B cell (primary cell): ENCODE data around the gene SLC39A1. TPM values are rescaled to one million over a fixed set of nuclear protein-coding genes. Genes with fewer than 3 reads are reported as not detected.
A peak's percentile ranks its signal among the peaks of the same experiment; 100 is the strongest.

ENCODE experiments used
- ATAC-seq: fragments of 200-7000 bp; cut with Tn5 transposase; one replicate; pipeline ENCODE4 v1.10.0; 2021; ENCODE audit warnings: low read depth, mild to moderate bottlenecking, moderate number of reproducible peaks, moderate library complexity
- CTCF ChIA-PET: fragments of 350-600 bp; sonication (Branson Sonifier 250); formaldehyde crosslinking; loops from one replicate; lab custom pipeline; 2021; ENCODE audit warnings: antibody characterized with exemption, inconsistent platforms; lab: Charles Lee
- POLR2A ChIA-PET: fragments of 350-600 bp; sonication (Branson Sonifier 250); formaldehyde crosslinking; loops from one replicate; lab custom pipeline; 2021; ENCODE audit warnings: antibody characterized with exemption; lab: Charles Lee
- DNase-seq: peaks from one replicate; pipeline ENCODE4 v3.0.0; 2013
- H2AFZ ChIP-seq: 2 replicates; pipeline ENCODE4 v1.6.1; 2012; ENCODE audit warnings: mild to moderate bottlenecking, low read depth, low read length; ENCODE audit not compliant: insufficient read depth, poor library complexity, severe bottlenecking
- H3K27ac ChIP-seq, 2 donors: 1 replicate in 1 of 2; 2 replicates in 1 of 2; pipeline ENCODE4 v1.5.1; 2012 to 2013; ENCODE audit warnings: low read length in 2 of 2, mild to moderate bottlenecking in 2 of 2, moderate library complexity in 1 of 2
- H3K27me3 ChIP-seq, 4 experiments: fragments of 200-600 bp in 1 of 4; sonication (generic) in 1 of 4; replicated peaks in 1 of 4; 1 replicate in 2 of 4; 2 replicates in 2 of 4; pipeline versions ENCODE4 v1.6.1 to v1.7.0; 2013 to 2016; ENCODE audit warnings: low read length in 3 of 4, mild to moderate bottlenecking in 2 of 4, mixed read lengths in 1 of 4, moderate library complexity in 1 of 4; ENCODE audit not compliant: insufficient read depth in 4 of 4, control insufficient read depth in 3 of 4; ENCODE audit errors: control extremely low read depth in 1 of 4
- H3K36me3 ChIP-seq, 2 experiments: replicated peaks in 1 of 2; 1 replicate in 1 of 2; 2 replicates in 1 of 2; pipeline versions ENCODE4 v1.6.1 to v1.7.1; 2013; ENCODE audit warnings: low read length in 1 of 2; ENCODE audit not compliant: insufficient read depth in 2 of 2, control insufficient read depth in 1 of 2; ENCODE audit errors: control extremely low read depth in 1 of 2, extremely low read depth in 1 of 2
- H3K4me1 ChIP-seq, 2 donors: fragments of 200-600 bp in 1 of 2; sonication (generic) in 1 of 2; 1 replicate in 1 of 2; 2 replicates in 1 of 2; pipeline versions ENCODE4 v1.5.1 to v1.6.1; 2013 to 2017; ENCODE audit warnings: low read length in 2 of 2; ENCODE audit not compliant: control insufficient read depth in 2 of 2, insufficient read depth in 2 of 2
- H3K4me2 ChIP-seq: replicated peaks from 2 replicates; pipeline ENCODE3; 2012; ENCODE audit warnings: mild to moderate bottlenecking, low read depth, low read length; ENCODE audit not compliant: poor library complexity, severe bottlenecking
- H3K4me3 ChIP-seq, 5 experiments: fragments of 200-600 bp in 1 of 5; sonication (generic) in 1 of 5; 1 replicate in 3 of 5; 2 replicates in 2 of 5; pipeline versions ENCODE4 v1.5.1 to v1.7.0; 2011 to 2016; ENCODE audit warnings: low read length in 4 of 5, mild to moderate bottlenecking in 4 of 5, low read depth in 2 of 5, control low read depth in 1 of 5, moderate library complexity in 1 of 5; ENCODE audit not compliant: insufficient read depth in 1 of 5; ENCODE audit errors: control extremely low read depth in 1 of 5, extremely low read depth in 1 of 5
- H3K79me2 ChIP-seq: fragments of 200-600 bp; sonication (generic); one replicate; pipeline ENCODE4 v1.6.0; 2016; ENCODE audit warnings: low read length; ENCODE audit not compliant: control insufficient read depth, insufficient read depth
- H3K9ac ChIP-seq: fragments of 200-600 bp; sonication (generic); 2 replicates; pipeline ENCODE4 v1.6.1; 2017; ENCODE audit warnings: mild to moderate bottlenecking, low read length, moderate library complexity
- H3K9me3 ChIP-seq, 3 donors: one replicate each; pipeline versions ENCODE4 v1.6.1 to v1.7.1; 2013; ENCODE audit warnings: low read length in 2 of 3; ENCODE audit not compliant: control insufficient read depth in 2 of 3, insufficient read depth in 1 of 3; ENCODE audit errors: control extremely low read depth in 1 of 3
- H4K20me1 ChIP-seq: 2 replicates; pipeline ENCODE4 v1.6.0; 2012; ENCODE audit warnings: mild to moderate bottlenecking, low read length; ENCODE audit not compliant: insufficient read depth, control insufficient read depth, poor library complexity, severe bottlenecking
- H3K27ac Mint-ChIP-seq: one replicate; pipeline ENCODE4 v1.8.0; 2021; ENCODE audit warnings: mixed read lengths
- H3K27me3 Mint-ChIP-seq: one replicate; pipeline ENCODE4 v1.8.0; 2021; ENCODE audit warnings: mixed read lengths
- H3K4me1 Mint-ChIP-seq: one replicate; pipeline ENCODE4 v1.8.0; 2021; ENCODE audit warnings: mixed read lengths
- H3K4me3 Mint-ChIP-seq: one replicate; pipeline ENCODE4 v1.8.0; 2021; ENCODE audit warnings: mixed read lengths
- H3K9me3 Mint-ChIP-seq: one replicate; pipeline ENCODE4 v1.8.0; 2022; ENCODE audit warnings: mixed read lengths; ENCODE audit not compliant: insufficient read depth
- CTCF ChIP-seq: fragments of 200-600 bp; IDR thresholded peaks from one replicate; pipeline ENCODE4 v1.8.0; 2022; ENCODE audit warnings: antibody characterized with exemption, mild to moderate bottlenecking
- EZH2 ChIP-seq: IDR thresholded peaks from 2 replicates; pipeline ENCODE4 v1.6.1; 2012; ENCODE audit warnings: borderline replicate concordance, low read depth, mild to moderate bottlenecking, moderate library complexity, low read length; ENCODE audit not compliant: insufficient read depth, poor library complexity, severe bottlenecking
- WGBS: methylation state at CpG from one replicate; pipeline ENCODE4 v1.1.5; 2013; ENCODE audit warnings: missing lambda C conversion rate; ENCODE audit not compliant: insufficient coverage; 5-methylcytosine and 5-hydroxymethylcytosine counted together
- intact Hi-C: fragments of 100-400 bp; cut with micrococcal nuclease; formaldehyde crosslinking; loops from one replicate; pipeline ENCODE4 v1.10.0; 2022
- polyA plus RNA-seq: library from polyadenylated mRNA; depleted of rRNA; stranded (reverse); fragments of >200 nt; gene quantifications from 2 replicates; pipeline ENCODE4 v1.2.3, GENCODE V29; 2012
- total RNA-seq, 2 donors: library from RNA; stranded (reverse); fragments of 120-200 nt in 1 of 2; gene quantifications; 1 replicate in 1 of 2; 2 replicates in 1 of 2; pipeline versions ENCODE4 v1.2.3 to v1.2.4, GENCODE V29; 2013 to 2022

SLC39A1 gene
- total and polyA plus RNA-seq, 2 donors (not counting 1 experiment from before 2014, with no cell fraction given), result 19.3 to 28.1 TPM

DNA sequence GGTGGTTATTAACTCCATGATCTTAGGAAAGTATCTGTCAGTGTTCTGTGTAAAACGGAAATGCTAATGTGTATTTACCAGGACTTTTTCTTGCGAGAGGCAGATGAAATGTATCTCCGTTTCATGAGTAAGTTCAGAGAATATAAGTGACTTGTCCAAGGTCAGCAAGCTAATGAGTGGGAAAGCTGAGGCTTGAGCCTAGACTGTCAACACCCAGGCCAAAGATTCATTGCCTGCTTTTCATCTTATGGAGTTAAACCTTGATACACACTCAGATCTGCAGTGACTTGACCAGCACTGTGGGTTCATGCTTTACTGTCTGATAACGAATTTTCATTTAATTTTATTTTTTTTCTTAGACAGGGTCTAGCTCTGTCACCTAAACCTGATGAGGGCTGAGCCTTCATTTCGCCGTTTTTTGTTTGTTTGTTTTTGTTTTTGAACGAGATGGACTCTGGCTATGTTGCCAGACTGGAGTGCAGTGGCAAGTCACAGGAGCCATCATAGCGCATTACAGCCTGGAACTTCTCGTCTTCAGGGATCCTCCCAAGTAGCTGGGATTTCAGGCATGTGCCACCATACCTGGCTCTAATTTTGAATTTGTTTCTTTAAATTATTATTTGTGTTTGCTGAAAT is 15.1 kb upstream of the SLC39A1 start:
- Histone ChIP-seq H3K9me3 (no peaks in the 10 kb centered on the region), H3K4me3 (peak overlapping the region; percentile 59 to 96 (median 90)), H3K9ac (peak overlapping the region; percentile 92), H3K36me3 (peaks cover 0 to 23% of the 10 kb centered on the region in 2 experiments), H4K20me1 (peaks cover 7% of the 10 kb centered on the region), H2AFZ (peak overlapping the region; percentile 87), H3K27ac (no peak overlapping the region), H3K79me2 (peaks cover 29% of the 10 kb centered on the region), H3K27me3 (no peaks in the 10 kb centered on the region), H3K4me2 (peak overlapping the region; percentile 88), H3K4me1 (peaks cover 16 to 22% of the 10 kb centered on the region in 2 donors)
- POLR2A ChIA-PET, result interaction anchor here (0.6 to 4.7 kb wide), 13 partner anchors 8 to 347 kb away, joined by 3 to 40 read pairs (median 4); partner anchors contain the start of genes ATP8B2, CREB3L4, DENND4B and RAB13
- no peak for ATAC-seq
- DNase-seq, result no peak
- intact Hi-C loops, result loop anchor here (5.0 kb wide), 1 partner anchor 579 kb away; the partner anchor contains the start of gene UBE2Q1
- no peak for TF ChIP-seq CTCF
- TF ChIP-seq EZH2, result no peak
- H3K9me3 Mint-ChIP-seq, result no peaks in the 10 kb centered on the region
- peaks cover 34% of the 10 kb centered on the region for H3K4me1 Mint-ChIP-seq
- peak overlapping the region; percentile 96 for H3K27ac Mint-ChIP-seq
- H3K27me3 Mint-ChIP-seq, result no peaks in the 10 kb centered on the region
- CTCF ChIA-PET, result interaction anchor here (0.5 to 5.2 kb wide), 9 partner anchors 8 to 301 kb away, joined by 3 to 46 read pairs (median 6); partner anchors contain the start of genes CREB3L4, CRTC2, DENND4B and RAB13
- WGBS, result 75% methylated on average over 8 of the region's 9 CpGs
- peak overlapping the region; percentile 98 for H3K4me3 Mint-ChIP-seq
